ENCODE results near the gene NMRK2.
"Not testable (repeated sequence)": the region's sequence is repeated elsewhere in the genome, so short reads cannot be mapped to it uniquely, and the experiment has no call there.

Gene NMRK2

GRCh38 chr19:3932931-3933810, at the start of gene NMRK2:
TSS of gene NMRK2 (plus strand) at chr19:3933069. CDS start at chr19:3933672, 603 bp downstream.
- peak; percentile 97 for FAIRE-seq

GRCh38 chr19:3890591-3890990, 42.3 kb upstream of the NMRK2 start:
- FAIRE-seq, result no peak

GRCh38 chr19:3893509-3894179, 39.2 kb upstream of the NMRK2 start:
- no peak for FAIRE-seq

- not testable (repeated sequence) for FAIRE-seq
Measured at GRCh38 chr19:3894959-3895358, 37.9 kb upstream of the NMRK2 start.

GRCh38 chr19:3895788-3896187, 37.1 kb upstream of the NMRK2 start:
- FAIRE-seq, result no peak

- FAIRE-seq, result no peak
Measured at GRCh38 chr19:3897936-3898335, 34.9 kb upstream of the NMRK2 start.

- no peak for FAIRE-seq
Measured at GRCh38 chr19:3898426-3898825, 34.4 kb upstream of the NMRK2 start.

- FAIRE-seq, result no peak
Measured at GRCh38 chr19:3899531-3900294, 33.2 kb upstream of the NMRK2 start.

GRCh38 chr19:3902317-3902973, 30.4 kb upstream of the NMRK2 start:
- FAIRE-seq, result no peak

GRCh38 chr19:3904233-3904632, 28.6 kb upstream of the NMRK2 start:
- FAIRE-seq, result no peak

- no peak for FAIRE-seq
Measured at GRCh38 chr19:3907626-3908265, 25.1 kb upstream of the NMRK2 start.

GRCh38 chr19:3908266-3909054, 24.4 kb upstream of the NMRK2 start:
- no peak for FAIRE-seq

GRCh38 chr19:3910105-3910504, 22.8 kb upstream of the NMRK2 start:
- FAIRE-seq, result no peak

GRCh38 chr19:3914199-3914598, 18.7 kb upstream of the NMRK2 start:
- no peak for FAIRE-seq

- FAIRE-seq, result no peak
Measured at GRCh38 chr19:3916033-3916432, 16.8 kb upstream of the NMRK2 start.

GRCh38 chr19:3919793-3920192, 13.1 kb upstream of the NMRK2 start:
- FAIRE-seq, result no peak

GRCh38 chr19:3923096-3923758, 9.6 kb upstream of the NMRK2 start:
- no peak for FAIRE-seq

GRCh38 chr19:3923912-3924311, 9.0 kb upstream of the NMRK2 start:
- FAIRE-seq, result no peak

- FAIRE-seq, result no peak
Measured at GRCh38 chr19:3931041-3931440, 1.8 kb upstream of the NMRK2 start.

- FAIRE-seq, result no peak
Measured at GRCh38 chr19:3936506-3937442, 3.9 kb downstream of the NMRK2 start.

Measured in G401.6 (cell line).